AG04449 (cell line): Measurements from ENCODE around the gene COPZ1.

ENCODE experiments used
- CTCF ChIA-PET: fragments of 350-600 bp; formaldehyde crosslinking; extraction: SDS; loops from one replicate; lab custom pipeline; 2021; ENCODE audit warnings: antibody characterized with exemption; lab: Yijun Ruan, JAX
- POLR2A ChIA-PET: fragments of 400-600, 350-600 bp; formaldehyde crosslinking; extraction: SDS; loops from one replicate; lab custom pipeline; 2020; ENCODE audit warnings: antibody characterized with exemption, inconsistent platforms; lab: Yijun Ruan, JAX
- DNase-seq: peaks from one replicate; pipeline ENCODE4 v3.0.0-alpha.2; 2010; ENCODE audit warnings: low read depth, low spot score
- H3K4me3 ChIP-seq: 2 replicates; pipeline ENCODE4 v1.5.1; 2011; ENCODE audit warnings: low read depth, mild to moderate bottlenecking, control low read depth, low read length
- CTCF ChIP-seq: IDR thresholded peaks from one replicate; pipeline ENCODE4 v1.5.1; 2011; ENCODE audit warnings: mild to moderate bottlenecking, moderate library complexity, low read length, control low read depth, inconsistent platforms; ENCODE audit not compliant: insufficient read depth; ENCODE audit errors: missing control alignments

COPZ1 gene

GRCh38 chr12:54300225-54300731 is 24.7 kb upstream of the COPZ1 start:
- CTCF ChIA-PET: interaction anchor here (0.8 to 3.7 kb wide), 11 partner anchors 7 to 80 kb away, joined by 3 to 28 read pairs (median 7); partner anchors contain the start of gene COPZ1
- POLR2A ChIA-PET: interaction anchor here (0.5 to 2.8 kb wide), 6 partner anchors 11 to 42 kb away, joined by 3 to 12 read pairs (median 3); partner anchors contain the start of gene HNRNPA1
- no peak for DNase-seq
- TF ChIP-seq CTCF: no peak
- H3K4me3 ChIP-seq: peak overlapping the region; percentile 49

- no peak for DNase-seq
Observed at GRCh38 chr12:54300732-54301427, 24.1 kb upstream of the COPZ1 start, which contains the start of gene NFE2. TSS of gene NFE2 (minus strand) at chr12:54301015. CDS start at chr12:54295248, 5,767 bp downstream.

GRCh38 chr12:54301428-54302048 is 23.4 kb upstream of the COPZ1 start:
- ChIA-PET POLR2A (interaction anchor here (2.3 to 2.8 kb wide), 2 partner anchors 12 to 21 kb away, joined by 8 to 12 read pairs; partner anchors contain the start of gene HNRNPA1), CTCF (interaction anchor here (0.8 to 3.7 kb wide), 10 partner anchors 9 to 83 kb away, joined by 3 to 12 read pairs (median 6); partner anchors contain the start of gene COPZ1)
- no peak for DNase-seq
- TF ChIP-seq CTCF: no peak
- no peak overlapping the region for H3K4me3 ChIP-seq

More at GRCh38 chr12:54300732-54301427, 24.1 kb upstream of the COPZ1 start, which contains the start of gene NFE2:
- POLR2A ChIA-PET: interaction anchor here (0.5 to 2.8 kb wide), 3 partner anchors 12 to 42 kb away, joined by 3 to 12 read pairs (median 8); partner anchors contain the start of gene HNRNPA1
- CTCF ChIA-PET: interaction anchor here (1.1 to 3.7 kb wide), 10 partner anchors 8 to 81 kb away, joined by 3 to 28 read pairs (median 6); partner anchors contain the start of gene COPZ1
- peak; percentile 23 for TF ChIP-seq CTCF
- peak within 1 kb of the TSS; percentile 49 for H3K4me3 ChIP-seq

GRCh38 chr12:54303640-54304039 is 21.3 kb upstream of the COPZ1 start:
- H3K4me3 ChIP-seq: no peak overlapping the region
- ChIA-PET POLR2A (no interaction called here), CTCF (no interaction called here)
- DNase-seq: no peak
- TF ChIP-seq CTCF: no peak

GRCh38 chr12:54304187-54304810 is 20.6 kb upstream of the COPZ1 start:
- TF ChIP-seq CTCF: no peak
- ChIA-PET CTCF (interaction anchor here (1.2 to 4.9 kb wide), 2 partner anchors 10 to 19 kb away, joined by 4 to 28 read pairs; partner anchors contain the start of gene COPZ1), POLR2A (no interaction called here)
- no peak overlapping the region for H3K4me3 ChIP-seq
- DNase-seq: no peak
